ENCODE data around the gene FLT1.

The FLT1 gene

GRCh38 chr13:28346154-28346553, 148.8 kb downstream of the FLT1 start:
- DNase-seq (ENCODE audit: low read depth): no peak

GRCh38 chr13:28344163-28344562, 150.8 kb downstream of the FLT1 start:
- no peak for DNase-seq (ENCODE audit: low read depth)

GRCh38 chr13:28342251-28342650, 152.7 kb downstream of the FLT1 start:
- no peak for DNase-seq (ENCODE audit: low read depth)

- DNase-seq (ENCODE audit: low read depth): no peak
Measured at GRCh38 chr13:28340272-28340793, 154.6 kb downstream of the FLT1 start.

- DNase-seq (ENCODE audit: low read depth): no peak
Measured at GRCh38 chr13:28339419-28339818, 155.5 kb downstream of the FLT1 start.

- no peak for DNase-seq (ENCODE audit: low read depth)
Measured at GRCh38 chr13:28338742-28339141, 156.2 kb downstream of the FLT1 start.

- no peak for DNase-seq (ENCODE audit: low read depth)
Measured at GRCh38 chr13:28338006-28338574, 156.8 kb downstream of the FLT1 start.

GRCh38 chr13:28337166-28338005, 157.5 kb downstream of the FLT1 start:
- DNase-seq (ENCODE audit: low read depth): no peak

GRCh38 chr13:28336193-28336657, 158.7 kb downstream of the FLT1 start:
- DNase-seq (ENCODE audit: low read depth): no peak

GRCh38 chr13:28333204-28333881, 161.6 kb downstream of the FLT1 start:
- no peak for DNase-seq (ENCODE audit: low read depth)

- DNase-seq (ENCODE audit: low read depth): no peak
Measured at GRCh38 chr13:28329395-28330158, 165.4 kb downstream of the FLT1 start.

- no peak for DNase-seq (ENCODE audit: low read depth)
Measured at GRCh38 chr13:28328271-28328607, 166.7 kb downstream of the FLT1 start.

- no peak for DNase-seq (ENCODE audit: low read depth)
Measured at GRCh38 chr13:28327373-28328270, 167.3 kb downstream of the FLT1 start.

- DNase-seq (ENCODE audit: low read depth): no peak
Measured at GRCh38 chr13:28326056-28326455, 168.9 kb downstream of the FLT1 start.

GRCh38 chr13:28325022-28325421, 169.9 kb downstream of the FLT1 start:
- no peak for DNase-seq (ENCODE audit: low read depth)

- no peak for DNase-seq (ENCODE audit: low read depth)
Measured at GRCh38 chr13:28324181-28324789, 170.6 kb downstream of the FLT1 start.

GRCh38 chr13:28322256-28322905, 172.5 kb downstream of the FLT1 start:
- DNase-seq (ENCODE audit: low read depth): no peak

- no peak for DNase-seq (ENCODE audit: low read depth)
Measured at GRCh38 chr13:28321756-28322155, 173.2 kb downstream of the FLT1 start.

GRCh38 chr13:28320884-28321574, 173.9 kb downstream of the FLT1 start:
- DNase-seq (ENCODE audit: low read depth): no peak

- no peak for DNase-seq (ENCODE audit: low read depth)
Measured at GRCh38 chr13:28320209-28320608, 174.7 kb downstream of the FLT1 start.

All from CMK (cell line).